Neural progenitor cell (in vitro differentiated cells): Measurements from ENCODE around the gene TMEM35A. TPM values are rescaled to one million over a fixed set of nuclear protein-coding genes. Genes with fewer than 3 reads are reported as not detected.

Experiments used
- DNase-seq: peaks from one replicate; pipeline ENCODE4 v3.0.0-alpha.2; 2016; ENCODE audit warnings: low spot score
- H2AFZ ChIP-seq: fragments of 200-600 bp; sonication (generic); replicated peaks from 2 replicates; pipeline ENCODE4 v1.6.1; 2016; ENCODE audit warnings: antibody characterized with exemption
- H3F3A ChIP-seq: fragments of 200-600 bp; sonication (generic); 2 replicates; pipeline ENCODE4 v1.6.1; 2016; ENCODE audit warnings: antibody characterized with exemption, low read depth
- H3K27ac ChIP-seq: fragments of 200-600 bp; sonication (generic); 2 replicates; pipeline ENCODE4 v1.5.1; 2016; ENCODE audit warnings: mild to moderate bottlenecking
- H3K27me3 ChIP-seq: fragments of 200-600 bp; sonication (generic); 2 replicates; pipeline ENCODE4 v1.6.1; 2016; ENCODE audit warnings: mild to moderate bottlenecking, moderate library complexity
- H3K36me3 ChIP-seq: fragments of 200-600 bp; sonication (generic); 2 replicates; pipeline ENCODE4 v1.5.1; 2016
- H3K4me1 ChIP-seq: fragments of 200-600 bp; sonication (generic); 2 replicates; pipeline ENCODE4 v1.6.1; 2016; ENCODE audit warnings: mixed run types
- H3K4me2 ChIP-seq: fragments of 200-600 bp; sonication (generic); 2 replicates; pipeline ENCODE4 v1.6.1; 2016
- H3K4me3 ChIP-seq: fragments of 200-600 bp; sonication (generic); 2 replicates; pipeline ENCODE4 v1.5.1; 2016
- H3K79me2 ChIP-seq: fragments of 200-600 bp; sonication (generic); 2 replicates; pipeline ENCODE4 v1.6.1; 2016; ENCODE audit warnings: low read depth
- H3K9ac ChIP-seq: fragments of 200-600 bp; sonication (generic); 2 replicates; pipeline ENCODE4 v1.6.1; 2016
- H3K9me3 ChIP-seq: fragments of 200-600 bp; sonication (generic); 2 replicates; pipeline ENCODE4 v1.5.1; 2016; ENCODE audit warnings: low read depth
- H4K20me1 ChIP-seq: fragments of 200-600 bp; sonication (generic); 2 replicates; pipeline ENCODE4 v1.6.1; 2016; ENCODE audit warnings: low read depth
- H3K27ac Mint-ChIP-seq: 3 replicates; pipeline ENCODE4 v1.8.0; 2021; ENCODE audit warnings: mixed read lengths
- H3K27me3 Mint-ChIP-seq: 2 replicates; pipeline ENCODE4 v1.8.0; 2022; ENCODE audit warnings: low read depth, mild to moderate bottlenecking, inconsistent platforms, moderate library complexity, mixed read lengths; ENCODE audit not compliant: insufficient read depth
- H3K36me3 Mint-ChIP-seq: 3 replicates; pipeline ENCODE4 v1.8.0; 2021; ENCODE audit warnings: mixed read lengths
- H3K4me1 Mint-ChIP-seq: 3 replicates; pipeline ENCODE4 v1.8.0; 2021; ENCODE audit warnings: mixed read lengths
- H3K4me3 Mint-ChIP-seq: 3 replicates; pipeline ENCODE4 v1.8.0; 2021; ENCODE audit warnings: mild to moderate bottlenecking, moderate library complexity, mixed read lengths
- H3K9me3 Mint-ChIP-seq: 3 replicates; pipeline ENCODE4 v1.8.0; 2020; ENCODE audit warnings: mixed read lengths
- EZH2 ChIP-seq: fragments of 200-600 bp; sonication (generic); IDR thresholded peaks from 2 replicates; pipeline ENCODE4 v1.6.1; 2017; ENCODE audit warnings: antibody characterized with exemption, mild to moderate bottlenecking, moderate library complexity
- EZH2phosphoT487 ChIP-seq: fragments of 200-600 bp; sonication (generic); IDR thresholded peaks from 2 replicates; pipeline ENCODE4 v1.6.1; 2017; ENCODE audit warnings: antibody characterized with exemption
- total RNA-seq: library from RNA; depleted of rRNA; stranded (reverse); fragments of >200 nt; gene quantifications from 2 replicates; pipeline ENCODE4 v1.2.3, GENCODE V29; 2015; ENCODE audit warnings: low replicate concordance
- TF ChIP-seq, protein P1 (sequence below): fragments of 200-600 bp; sonication (generic); IDR thresholded peaks from 2 replicates; pipeline ENCODE4 v1.5.1; 2017; ENCODE audit warnings: antibody characterized with exemption, mild to moderate bottlenecking

TMEM35A gene
- total RNA-seq, 1 donor from 2014 or later, result 14.1 TPM

DNA sequence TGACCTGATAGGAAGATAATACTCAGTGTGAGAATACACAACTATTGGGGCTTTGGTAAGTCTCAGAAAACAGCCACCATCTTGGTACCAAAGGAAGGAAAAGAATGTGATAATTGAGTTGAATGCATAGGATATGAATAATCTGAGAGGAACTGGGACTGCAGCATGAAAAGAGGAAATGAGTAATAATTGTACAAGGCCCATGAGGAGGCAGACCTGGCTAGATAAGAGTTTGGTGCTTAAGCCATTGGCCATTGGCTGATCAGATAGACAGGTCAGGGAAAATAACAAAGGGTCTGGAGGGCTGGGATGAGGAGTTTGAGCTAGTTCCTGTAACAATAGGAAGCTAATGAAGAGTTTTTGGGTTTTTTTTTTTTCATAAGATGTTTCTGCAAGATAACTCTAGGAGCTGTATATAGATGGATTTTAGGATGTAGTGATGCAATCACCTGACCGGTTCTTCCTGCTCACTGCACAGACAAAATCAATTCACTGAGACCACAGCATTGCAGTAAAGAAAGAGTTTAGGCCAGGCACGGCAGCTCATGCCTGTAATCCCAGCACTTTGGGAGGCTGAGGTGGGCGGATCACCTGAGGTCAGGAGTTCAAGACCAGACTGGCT lies 21.5 kb upstream of the TMEM35A start:
- DNase-seq, result no peak
- Histone ChIP-seq H3F3A (peaks cover 3% of the 10 kb centered on the region), H3K4me2 (no peak overlapping the region), H3K27ac (no peak overlapping the region), H3K9me3 (no peaks in the 10 kb centered on the region), H3K36me3 (no peaks in the 10 kb centered on the region), H2AFZ (no peak overlapping the region), H3K27me3 (no peaks in the 10 kb centered on the region), H3K4me3 (no peak overlapping the region), H3K9ac (no peak overlapping the region), H3K4me1 (no peaks in the 10 kb centered on the region), H4K20me1 (no peaks in the 10 kb centered on the region), H3K79me2 (no peaks in the 10 kb centered on the region)
- H3K9me3 Mint-ChIP-seq, result peaks cover 5% of the 10 kb centered on the region
- H3K4me3 Mint-ChIP-seq, result no peak overlapping the region
- H3K27me3 Mint-ChIP-seq, result peaks cover 2% of the 10 kb centered on the region
- H3K4me1 Mint-ChIP-seq, result no peaks in the 10 kb centered on the region
- TF ChIP-seq EZH2phosphoT487 (no peak), EZH2 (no peak)
- TF ChIP-seq, protein P1, sequence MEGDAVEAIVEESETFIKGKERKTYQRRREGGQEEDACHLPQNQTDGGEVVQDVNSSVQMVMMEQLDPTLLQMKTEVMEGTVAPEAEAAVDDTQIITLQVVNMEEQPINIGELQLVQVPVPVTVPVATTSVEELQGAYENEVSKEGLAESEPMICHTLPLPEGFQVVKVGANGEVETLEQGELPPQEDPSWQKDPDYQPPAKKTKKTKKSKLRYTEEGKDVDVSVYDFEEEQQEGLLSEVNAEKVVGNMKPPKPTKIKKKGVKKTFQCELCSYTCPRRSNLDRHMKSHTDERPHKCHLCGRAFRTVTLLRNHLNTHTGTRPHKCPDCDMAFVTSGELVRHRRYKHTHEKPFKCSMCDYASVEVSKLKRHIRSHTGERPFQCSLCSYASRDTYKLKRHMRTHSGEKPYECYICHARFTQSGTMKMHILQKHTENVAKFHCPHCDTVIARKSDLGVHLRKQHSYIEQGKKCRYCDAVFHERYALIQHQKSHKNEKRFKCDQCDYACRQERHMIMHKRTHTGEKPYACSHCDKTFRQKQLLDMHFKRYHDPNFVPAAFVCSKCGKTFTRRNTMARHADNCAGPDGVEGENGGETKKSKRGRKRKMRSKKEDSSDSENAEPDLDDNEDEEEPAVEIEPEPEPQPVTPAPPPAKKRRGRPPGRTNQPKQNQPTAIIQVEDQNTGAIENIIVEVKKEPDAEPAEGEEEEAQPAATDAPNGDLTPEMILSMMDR, result no peak
- H3K27ac Mint-ChIP-seq, result no peak overlapping the region
- no peaks in the 10 kb centered on the region for H3K36me3 Mint-ChIP-seq

DNA sequence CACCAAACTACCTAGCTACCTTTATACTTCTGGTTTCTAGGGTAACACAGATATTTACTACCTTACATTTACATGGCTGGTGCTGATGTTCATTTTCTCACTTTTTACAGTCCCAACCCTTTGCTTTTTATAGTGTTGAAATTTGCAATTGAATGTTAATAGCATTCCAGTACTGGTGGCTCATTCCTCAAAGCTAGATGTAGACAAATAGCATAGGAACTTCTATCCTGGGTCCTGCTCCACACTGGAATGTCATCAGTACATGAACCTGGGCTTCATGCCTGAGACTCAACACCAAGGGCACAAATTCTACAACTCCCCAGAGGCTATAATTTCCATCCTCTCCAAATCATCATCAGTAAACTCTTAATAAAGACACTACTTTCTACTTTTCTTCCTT lies 16.5 kb upstream of the TMEM35A start:
- Mint-ChIP-seq H3K4me1 (no peaks in the 10 kb centered on the region), H3K9me3 (peaks cover 3% of the 10 kb centered on the region), H3K27me3 (no peaks in the 10 kb centered on the region), H3K36me3 (no peaks in the 10 kb centered on the region), H3K4me3 (no peak overlapping the region), H3K27ac (no peak overlapping the region)
- H3K9me3 ChIP-seq, result no peaks in the 10 kb centered on the region
- H4K20me1 ChIP-seq, result no peaks in the 10 kb centered on the region
- no peak overlapping the region for H3K27ac ChIP-seq
- H3K4me3 ChIP-seq, result no peak overlapping the region
- H3F3A ChIP-seq, result no peaks in the 10 kb centered on the region
- no peaks in the 10 kb centered on the region for H3K27me3 ChIP-seq
- no peak for DNase-seq
- no peak overlapping the region for H2AFZ ChIP-seq
- H3K4me1 ChIP-seq, result no peaks in the 10 kb centered on the region
- TF ChIP-seq, protein P1, result no peak
- TF ChIP-seq EZH2 (no peak), EZH2phosphoT487 (no peak)
- H3K9ac ChIP-seq, result no peak overlapping the region
- H3K36me3 ChIP-seq, result no peaks in the 10 kb centered on the region
- no peak overlapping the region for H3K4me2 ChIP-seq
- no peaks in the 10 kb centered on the region for H3K79me2 ChIP-seq

DNA sequence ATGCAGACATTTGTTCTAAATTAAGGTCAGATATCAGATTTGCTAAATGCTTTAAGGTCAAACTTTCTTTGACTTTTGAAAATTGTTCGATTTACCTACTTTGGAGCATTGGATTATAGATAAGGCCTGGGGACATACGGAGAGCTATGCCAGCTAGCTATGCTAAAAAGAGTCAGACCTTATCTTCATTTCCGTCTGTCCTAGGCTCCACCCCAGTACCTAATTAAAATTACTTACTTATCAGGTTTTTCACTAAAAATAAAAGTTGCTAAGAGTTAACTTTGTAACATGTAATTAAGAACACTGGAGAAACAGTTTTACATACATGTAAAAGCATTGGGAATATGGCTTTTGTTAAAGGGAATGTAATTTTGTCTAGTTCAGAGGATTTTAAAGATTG lies 7.1 kb upstream of the TMEM35A start:
- H3K27ac Mint-ChIP-seq, result no peak overlapping the region
- TF ChIP-seq EZH2phosphoT487, result no peak
- TF ChIP-seq, protein P1, result no peak
- Histone ChIP-seq H3K9ac (no peak overlapping the region), H3K79me2 (no peaks in the 10 kb centered on the region), H3K9me3 (peaks cover 7% of the 10 kb centered on the region), H3F3A (no peaks in the 10 kb centered on the region), H2AFZ (no peak overlapping the region), H3K36me3 (no peaks in the 10 kb centered on the region), H3K4me3 (no peak overlapping the region), H3K4me1 (no peaks in the 10 kb centered on the region), H3K4me2 (no peak overlapping the region), H4K20me1 (no peaks in the 10 kb centered on the region), H3K27me3 (no peaks in the 10 kb centered on the region), H3K27ac (no peak overlapping the region)
- no peak overlapping the region for H3K4me3 Mint-ChIP-seq
- no peaks in the 10 kb centered on the region for H3K36me3 Mint-ChIP-seq
- DNase-seq, result no peak
- H3K4me1 Mint-ChIP-seq, result no peaks in the 10 kb centered on the region
- H3K27me3 Mint-ChIP-seq, result no peaks in the 10 kb centered on the region
- peaks cover 8% of the 10 kb centered on the region for H3K9me3 Mint-ChIP-seq
